A673 (cell line): ENCODE results near the gene COPZ1. TPM values are rescaled to one million over a fixed set of nuclear protein-coding genes. Genes with fewer than 3 reads are reported as not detected.

ENCODE experiments used
- BruUV-seq: library from RNA; stranded (reverse); fragments of 400-500 nt; replicated peaks from 2 replicates; lab custom pipeline; 2021; lab: Mats Ljungman, UMichigan
- CTCF ChIA-PET: fragments of 300-600 bp; sonication (Branson Sonifier 250); formaldehyde crosslinking; loops from one replicate; lab custom pipeline; 2022; ENCODE audit warnings: antibody characterized with exemption; lab: Charles Lee
- POLR2A ChIA-PET: fragments of 300-600 bp; sonication (Branson Sonifier 250); formaldehyde crosslinking; loops from one replicate; lab custom pipeline; 2022; ENCODE audit warnings: antibody characterized with exemption; ENCODE audit not compliant: low non-redundant PET; lab: Charles Lee
- DNase-seq: peaks from one replicate; pipeline ENCODE4 v3.0.0-alpha.2; 2015; ENCODE audit warnings: low spot score
- H3K27ac ChIP-seq: fragments of 200-600 bp; sonication (generic); 2 replicates; pipeline ENCODE4 v1.5.1; 2016; ENCODE audit warnings: mixed run types, low read depth, mild to moderate bottlenecking, mixed read lengths, antibody characterized with exemption, low read length; ENCODE audit not compliant: poor library complexity, severe bottlenecking
- H3K27me3 ChIP-seq: fragments of 200-600 bp; sonication (generic); replicated peaks from 2 replicates; pipeline ENCODE4 v1.6.1; 2017; ENCODE audit warnings: mixed run types, low read depth, mild to moderate bottlenecking, mixed read lengths, antibody characterized with exemption, low read length; ENCODE audit not compliant: insufficient read depth, poor library complexity
- H3K36me3 ChIP-seq: fragments of 200-600 bp; sonication (generic); 2 replicates; pipeline ENCODE4 v1.6.1; 2016; ENCODE audit warnings: mixed run types, mild to moderate bottlenecking, mixed read lengths, antibody characterized with exemption, low read length; ENCODE audit not compliant: insufficient read depth, poor library complexity, severe bottlenecking
- H3K4me1 ChIP-seq: fragments of 200-600 bp; sonication (generic); 2 replicates; pipeline ENCODE4 v1.6.1; 2017; ENCODE audit warnings: mixed run types, mild to moderate bottlenecking, mixed read lengths, antibody characterized with exemption, low read length; ENCODE audit not compliant: insufficient read depth, poor library complexity, severe bottlenecking
- H3K4me3 ChIP-seq: fragments of 200-600 bp; sonication (generic); 2 replicates; pipeline ENCODE4 v1.5.1; 2016; ENCODE audit warnings: low read depth, mixed run types, mild to moderate bottlenecking, mixed read lengths, low read length; ENCODE audit not compliant: poor library complexity, severe bottlenecking
- H3K9me3 ChIP-seq: fragments of 200-600 bp; sonication (generic); 2 replicates; pipeline ENCODE4 v1.6.1; 2016; ENCODE audit warnings: mixed run types, low read depth, mild to moderate bottlenecking, mixed read lengths, antibody characterized with exemption, low read length; ENCODE audit not compliant: poor library complexity, severe bottlenecking
- EZH2 ChIP-seq: fragments of 200-600 bp; sonication (generic); IDR thresholded peaks from 2 replicates; pipeline ENCODE4 v1.6.1; 2017; ENCODE audit warnings: borderline replicate concordance, low read depth, mild to moderate bottlenecking, mixed read lengths, antibody characterized with exemption, low read length; ENCODE audit not compliant: poor library complexity, severe bottlenecking
- intact Hi-C: fragments of 100-400 bp; cut with micrococcal nuclease; formaldehyde crosslinking; loops from one replicate; pipeline ENCODE4 v1.10.0; 2022; ENCODE audit not compliant: unreplicated experiment
- total RNA-seq: library from RNA; stranded (reverse); gene quantifications from 2 replicates; pipeline ENCODE4 v1.2.3, GENCODE V29; 2021
- TF ChIP-seq, protein P1 (sequence below): fragments of 300-800, 200-600 bp; sonication (generic); conservative IDR thresholded peaks from 2 replicates; pipeline ENCODE4 v1.5.1; 2017; ENCODE audit warnings: low read depth, mild to moderate bottlenecking, antibody characterized with exemption, low read length, moderate library complexity, mixed read lengths

The COPZ1 gene
- total RNA-seq, 1 experiment from 2014 or later: 187 TPM

DNA sequence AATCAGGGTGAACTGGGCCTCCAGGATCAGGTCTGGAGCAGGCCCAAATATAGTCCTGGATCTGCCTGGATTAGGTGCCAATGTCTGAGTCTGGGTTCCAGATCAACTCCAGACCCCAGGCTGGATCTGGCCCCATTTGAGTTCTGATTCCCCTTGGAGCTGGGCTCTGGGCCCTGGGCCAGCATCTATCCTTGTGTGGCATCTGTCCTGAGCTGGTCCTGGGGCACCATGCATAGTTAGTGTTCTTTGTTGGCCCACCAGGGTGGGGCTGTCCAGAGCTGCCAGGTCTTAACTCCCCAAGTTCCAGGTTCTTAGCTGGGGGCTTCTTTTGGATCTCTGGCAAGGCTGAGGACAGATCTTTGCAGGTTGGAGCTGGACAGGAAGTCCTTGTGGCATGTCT, 70.6 kb downstream of the COPZ1 start:
- ChIA-PET POLR2A (no interaction called here), CTCF (interaction anchor here (0.7 kb wide), 1 partner anchor 16 kb away, joined by 4 read pairs; no protein-coding TSS in a partner anchor)
- no peak overlapping the region for H3K4me3 ChIP-seq
- H3K9me3 ChIP-seq: no peaks in the 10 kb centered on the region
- BruUV-seq: TSS peak; percentile 41
- no peak for DNase-seq
- TF ChIP-seq, protein P1, sequence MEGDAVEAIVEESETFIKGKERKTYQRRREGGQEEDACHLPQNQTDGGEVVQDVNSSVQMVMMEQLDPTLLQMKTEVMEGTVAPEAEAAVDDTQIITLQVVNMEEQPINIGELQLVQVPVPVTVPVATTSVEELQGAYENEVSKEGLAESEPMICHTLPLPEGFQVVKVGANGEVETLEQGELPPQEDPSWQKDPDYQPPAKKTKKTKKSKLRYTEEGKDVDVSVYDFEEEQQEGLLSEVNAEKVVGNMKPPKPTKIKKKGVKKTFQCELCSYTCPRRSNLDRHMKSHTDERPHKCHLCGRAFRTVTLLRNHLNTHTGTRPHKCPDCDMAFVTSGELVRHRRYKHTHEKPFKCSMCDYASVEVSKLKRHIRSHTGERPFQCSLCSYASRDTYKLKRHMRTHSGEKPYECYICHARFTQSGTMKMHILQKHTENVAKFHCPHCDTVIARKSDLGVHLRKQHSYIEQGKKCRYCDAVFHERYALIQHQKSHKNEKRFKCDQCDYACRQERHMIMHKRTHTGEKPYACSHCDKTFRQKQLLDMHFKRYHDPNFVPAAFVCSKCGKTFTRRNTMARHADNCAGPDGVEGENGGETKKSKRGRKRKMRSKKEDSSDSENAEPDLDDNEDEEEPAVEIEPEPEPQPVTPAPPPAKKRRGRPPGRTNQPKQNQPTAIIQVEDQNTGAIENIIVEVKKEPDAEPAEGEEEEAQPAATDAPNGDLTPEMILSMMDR: no peak
- TF ChIP-seq EZH2: no peak
- H3K36me3 ChIP-seq: peaks cover 59% of the 10 kb centered on the region
- H3K27ac ChIP-seq: no peak overlapping the region
- intact Hi-C loops: no loop called here
- H3K4me1 ChIP-seq: peaks cover 14% of the 10 kb centered on the region
- no peaks in the 10 kb centered on the region for H3K27me3 ChIP-seq

DNA sequence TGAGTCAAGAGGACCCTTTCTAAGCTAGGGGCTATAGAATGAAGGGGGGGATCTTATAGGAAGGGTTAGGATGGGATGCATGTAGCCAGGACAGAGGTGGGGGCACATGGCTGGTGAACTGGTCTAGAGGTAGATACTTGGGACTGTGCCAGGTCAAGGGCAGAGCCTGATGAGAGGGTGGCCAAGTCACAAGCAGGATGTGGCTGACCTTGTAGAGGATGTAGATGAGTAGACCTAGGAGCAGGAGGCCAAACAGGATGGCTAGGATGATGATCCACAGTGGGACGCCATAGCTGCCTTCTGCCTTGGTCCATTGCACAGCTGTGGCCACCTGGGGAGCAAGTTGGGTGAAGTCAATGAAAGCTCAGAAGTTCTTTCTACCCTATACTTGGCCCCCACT, 72.2 kb downstream of the COPZ1 start:
- Histone ChIP-seq H3K4me3 (no peak overlapping the region), H3K36me3 (peaks cover 75% of the 10 kb centered on the region), H3K27me3 (no peaks in the 10 kb centered on the region), H3K27ac (no peak overlapping the region), H3K9me3 (no peaks in the 10 kb centered on the region), H3K4me1 (peaks cover 10% of the 10 kb centered on the region)
- intact Hi-C loops: no loop called here
- CTCF ChIA-PET: interaction anchor here (5.0 kb wide), 1 partner anchor 42 kb away, joined by 133 read pairs; no protein-coding TSS in a partner anchor
- DNase-seq: no peak
- no TSS peak for BruUV-seq
- TF ChIP-seq, protein P1: no peak
- no peak for TF ChIP-seq EZH2
- POLR2A ChIA-PET: no interaction called here

DNA sequence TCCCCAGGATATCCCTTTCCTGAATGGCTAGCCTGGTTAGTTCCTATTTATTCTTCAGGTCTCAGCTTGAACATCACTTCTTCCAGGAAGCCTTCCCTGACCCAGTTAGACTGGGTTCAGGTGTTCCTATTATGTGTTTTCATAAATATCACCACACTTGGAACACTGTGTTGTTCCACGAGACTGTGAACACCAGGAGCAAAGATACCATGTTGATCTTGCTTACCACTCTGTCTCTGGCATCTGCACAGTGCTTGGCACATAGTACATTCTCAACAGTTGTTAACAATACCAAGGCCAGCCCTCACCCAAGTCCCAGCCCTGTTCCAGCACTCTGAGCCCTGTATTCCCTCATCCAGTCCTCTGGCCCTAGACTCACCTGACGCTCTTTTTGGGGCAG, 73.3 kb downstream of the COPZ1 start:
- ChIA-PET CTCF (interaction anchor here (0.7 to 5.0 kb wide), 3 partner anchors 33 to 167 kb away, joined by 5 to 133 read pairs (median 17); no protein-coding TSS in a partner anchor), POLR2A (no interaction called here)
- no peak for DNase-seq
- peaks cover 86% of the 10 kb centered on the region for H3K36me3 ChIP-seq
- TF ChIP-seq EZH2: no peak
- TF ChIP-seq, protein P1: no peak
- no peaks in the 10 kb centered on the region for H3K4me1 ChIP-seq
- no peaks in the 10 kb centered on the region for H3K27me3 ChIP-seq
- H3K9me3 ChIP-seq: no peaks in the 10 kb centered on the region
- intact Hi-C loops: no loop called here
- H3K27ac ChIP-seq: no peak overlapping the region
- BruUV-seq: no TSS peak
- H3K4me3 ChIP-seq: no peak overlapping the region
